ENCODE measurements around the gene IGHMBP2.

Gene IGHMBP2

GRCh38 chr11:68928136-68928880, 24.6 kb downstream of the IGHMBP2 start:
- Histone ChIP-seq H3K4me3 (ENCODE audit: insufficient read depth, low read length, poor library complexity, severe bottlenecking) (no peak overlapping the region), H3K9ac (ENCODE audit: low read length) (no peak overlapping the region), H3K27me3 (ENCODE audit: low read length) (no peaks in the 10 kb centered on the region), H3K9me2 (replicated peaks; ENCODE audit: insufficient read depth, low read length) (no peaks in the 10 kb centered on the region), H3K79me2 (ENCODE audit: insufficient read depth, low read length) (no peaks in the 10 kb centered on the region), H2AFZ (ENCODE audit: low read depth, low read length, severe bottlenecking) (no peak overlapping the region), H4K20me1 (ENCODE audit: low read depth, low read length) (no peaks in the 10 kb centered on the region), H3F3A (ENCODE audit: insufficient read depth) (no peaks in the 10 kb centered on the region), H3K27ac (ENCODE audit: low read depth, low read length) (no peak overlapping the region), H3K4me2 (ENCODE audit: low read depth, low read length, poor library complexity, severe bottlenecking) (no peak overlapping the region), H3K36me3 (ENCODE audit: low read length) (peaks cover 29% of the 10 kb centered on the region), H3K9me3 (ENCODE audit: insufficient read depth, low read length) (peaks cover 11% of the 10 kb centered on the region; the same call in 1 of the 2 replicates)
- TF ChIP-seq CTCF (IDR thresholded peaks at IDR 0.05; ENCODE audit: insufficient read depth, low read length, poor library complexity, severe bottlenecking), result no peak
- TF ChIP-seq EZH2phosphoT487 (conservative IDR thresholded peaks at IDR 0.05; ENCODE audit: low read length), result no peak

- H3K36me3 ChIP-seq (ENCODE audit: low read length), result peaks cover 22% of the 10 kb centered on the region
- H3K4me2 ChIP-seq (ENCODE audit: low read depth, low read length, poor library complexity, severe bottlenecking), result no peak overlapping the region
- no peaks in the 10 kb centered on the region for H3K27me3 ChIP-seq (ENCODE audit: low read length)
- H3K9ac ChIP-seq (ENCODE audit: low read length), result no peak overlapping the region
- no peak overlapping the region for H2AFZ ChIP-seq (ENCODE audit: low read depth, low read length, severe bottlenecking)
- H3K4me3 ChIP-seq (ENCODE audit: insufficient read depth, low read length, poor library complexity, severe bottlenecking), result no peak overlapping the region
- no peaks in the 10 kb centered on the region for H3K9me2 ChIP-seq (replicated peaks; ENCODE audit: insufficient read depth, low read length)
- no peaks in the 10 kb centered on the region for H3F3A ChIP-seq (ENCODE audit: insufficient read depth)
- peaks cover 11% of the 10 kb centered on the region; the same call in 1 of the 2 replicates for H3K9me3 ChIP-seq (ENCODE audit: insufficient read depth, low read length)
- no peaks in the 10 kb centered on the region for H4K20me1 ChIP-seq (ENCODE audit: low read depth, low read length)
- TF ChIP-seq EZH2phosphoT487 (conservative IDR thresholded peaks at IDR 0.05; ENCODE audit: low read length) (no peak), CTCF (IDR thresholded peaks at IDR 0.05; ENCODE audit: insufficient read depth, low read length, poor library complexity, severe bottlenecking) (no peak)
- no peak overlapping the region for H3K27ac ChIP-seq (ENCODE audit: low read depth, low read length)
- no peaks in the 10 kb centered on the region for H3K79me2 ChIP-seq (ENCODE audit: insufficient read depth, low read length)
These were observed 25.4 kb downstream of the IGHMBP2 start for GRCh38 chr11:68929135-68929534.

- Histone ChIP-seq H3K36me3 (ENCODE audit: low read length) (peaks cover 15% of the 10 kb centered on the region; the same call in 1 of the 2 replicates), H3K9me2 (replicated peaks; ENCODE audit: insufficient read depth, low read length) (no peaks in the 10 kb centered on the region), H2AFZ (ENCODE audit: low read depth, low read length, severe bottlenecking) (no peak overlapping the region), H3K4me2 (ENCODE audit: low read depth, low read length, poor library complexity, severe bottlenecking) (no peak overlapping the region), H3K27me3 (ENCODE audit: low read length) (no peaks in the 10 kb centered on the region), H3K4me3 (ENCODE audit: insufficient read depth, low read length, poor library complexity, severe bottlenecking) (no peak overlapping the region), H3K9ac (ENCODE audit: low read length) (no peak overlapping the region), H3K79me2 (ENCODE audit: insufficient read depth, low read length) (no peaks in the 10 kb centered on the region), H3K9me3 (ENCODE audit: insufficient read depth, low read length) (peaks cover 11% of the 10 kb centered on the region; the same call in 1 of the 2 replicates), H4K20me1 (ENCODE audit: low read depth, low read length) (no peaks in the 10 kb centered on the region), H3F3A (ENCODE audit: insufficient read depth) (no peaks in the 10 kb centered on the region), H3K27ac (ENCODE audit: low read depth, low read length) (no peak overlapping the region)
- TF ChIP-seq CTCF (IDR thresholded peaks at IDR 0.05; ENCODE audit: insufficient read depth, low read length, poor library complexity, severe bottlenecking) (no peak), EZH2phosphoT487 (conservative IDR thresholded peaks at IDR 0.05; ENCODE audit: low read length) (no peak)
These were observed 26.2 kb downstream of the IGHMBP2 start for GRCh38 chr11:68929706-68930570.

Data from SU-DHL-6 (cell line).